Anterior cingulate cortex (tissue), 58 donors: ENCODE measurements around the gene ASTN2.
A peak's percentile ranks its signal among the peaks of the same experiment; 100 is the strongest.

Experiments used
- DNase-seq, 58 donors: peaks; one replicate each; lab custom pipeline; 2025; lab: John Stamatoyannopoulos, UW

ASTN2 gene

GRCh38 chr9:116576386-116576785, 838.5 kb downstream of the ASTN2 start:
- no peak for DNase-seq

GRCh38 chr9:116574027-116574679, 840.7 kb downstream of the ASTN2 start:
- no peak for DNase-seq

GRCh38 chr9:116572095-116572748, 842.6 kb downstream of the ASTN2 start:
- peak in 55 of 58 donors; percentile 10 to 81 (median 61) for DNase-seq

GRCh38 chr9:116569111-116569510, 845.7 kb downstream of the ASTN2 start:
- no peak for DNase-seq

- DNase-seq: no peak
Observed at GRCh38 chr9:116566677-116567488, 848.0 kb downstream of the ASTN2 start.

GRCh38 chr9:116565986-116566385, 848.9 kb downstream of the ASTN2 start:
- DNase-seq: no peak

- DNase-seq: no peak
Observed at GRCh38 chr9:116564266-116564793, 850.5 kb downstream of the ASTN2 start.

- DNase-seq: no peak
Observed at GRCh38 chr9:116558818-116559540, 855.9 kb downstream of the ASTN2 start.

- no peak for DNase-seq
Observed at GRCh38 chr9:116558035-116558434, 856.8 kb downstream of the ASTN2 start.

GRCh38 chr9:116555556-116556155, 859.2 kb downstream of the ASTN2 start:
- DNase-seq: no peak

GRCh38 chr9:116555119-116555518, 859.7 kb downstream of the ASTN2 start:
- peak in 1 of 58 donors; percentile 1 for DNase-seq

GRCh38 chr9:116550696-116551436, 864.0 kb downstream of the ASTN2 start:
- DNase-seq: no peak

GRCh38 chr9:116549786-116550660, 864.8 kb downstream of the ASTN2 start:
- no peak for DNase-seq

GRCh38 chr9:116549061-116549664, 865.7 kb downstream of the ASTN2 start:
- peak in 4 of 58 donors; percentile 10 to 64 (median 36) for DNase-seq

- peak in 1 of 58 donors; percentile 10 for DNase-seq
Observed at GRCh38 chr9:116547729-116548426, 867.0 kb downstream of the ASTN2 start.

GRCh38 chr9:116546711-116547581, 867.9 kb downstream of the ASTN2 start:
- no peak for DNase-seq
